Measurements from ENCODE around the gene USF1.

USF1 gene

GRCh38 chr1:161061419-161061818, 15.6 kb upstream of the USF1 start:
- no CpG with 5 or more reads among the region's 4 CpGs for WGBS, 2 donors (ENCODE audit: extremely low coverage in 2 of 2, insufficient read length in 2 of 2, insufficient replicate concordance in 1 of 2)
- no peak overlapping the region for H3K23ac ChIP-seq (ENCODE audit: low read depth, low read length, poor library complexity)
- no peaks in the 10 kb centered on the region for H3K79me1 ChIP-seq (ENCODE audit: low read depth, low read length)
- H3K4me3 ChIP-seq (ENCODE audit: low read length in 2 of 2): no peak overlapping the region
- H2BK120ac ChIP-seq (ENCODE audit: low read depth, low read length): no peak overlapping the region
- H4K91ac ChIP-seq (ENCODE audit: low read depth, low read length, poor library complexity): no peak overlapping the region
- DNase-seq (ENCODE audit: low spot score): no peak
- H2AFZ ChIP-seq (ENCODE audit: low read length): no peak overlapping the region
- H4K8ac ChIP-seq (ENCODE audit: low read depth, low read length): no peak overlapping the region
- peaks cover 0 to 2% of the 10 kb centered on the region in 2 donors for H3K9me3 ChIP-seq (replicated peaks in 1 of 2; ENCODE audit: control insufficient read depth in 2 of 2, insufficient read depth in 1 of 2, low read depth in 1 of 2, low read length in 2 of 2)
- no peak overlapping the region for H3K18ac ChIP-seq (ENCODE audit: low read length)
- H3K27ac ChIP-seq (replicated peaks; ENCODE audit: low read length): no peak overlapping the region
- no peaks in the 10 kb centered on the region for H3K4me1 ChIP-seq (ENCODE audit: control insufficient read depth in 2 of 2, insufficient read depth in 1 of 2, low read depth in 1 of 2, low read length in 2 of 2)
- no peak overlapping the region for H2BK5ac ChIP-seq (ENCODE audit: low read length)
- no peak overlapping the region for H3K4ac ChIP-seq (ENCODE audit: low read length)
- H3K4me2 ChIP-seq (ENCODE audit: insufficient read depth, low read length, poor library complexity, severe bottlenecking): no peak overlapping the region
- H3K9ac ChIP-seq (ENCODE audit: low read depth, low read length, poor library complexity): no peak overlapping the region
- H3K36me3 ChIP-seq (replicated peaks in 1 of 2; ENCODE audit: control insufficient read depth in 2 of 2, insufficient read depth in 2 of 2, low read length in 2 of 2): no peaks in the 10 kb centered on the region
- no peak overlapping the region for H3K14ac ChIP-seq (ENCODE audit: low read length)
- H2AK5ac ChIP-seq (ENCODE audit: low read depth, low read length): no peak overlapping the region
- H2BK15ac ChIP-seq (ENCODE audit: low read length): no peak overlapping the region
- peaks cover 0 to 20% (median 0%) of the 10 kb centered on the region in 3 experiments for H3K27me3 ChIP-seq (ENCODE audit: control insufficient read depth in 3 of 3, insufficient read depth in 3 of 3, low read depth in 1 of 3, low read length in 3 of 3)
- no peak overlapping the region for H2BK12ac ChIP-seq (ENCODE audit: low read length)

- peak overlapping the region; percentile 72 for H3K9ac ChIP-seq (ENCODE audit: low read depth, low read length, poor library complexity)
- no peak overlapping the region for H3K23ac ChIP-seq (ENCODE audit: low read depth, low read length, poor library complexity)
- no peak overlapping the region for H3K4me2 ChIP-seq (ENCODE audit: insufficient read depth, low read length, poor library complexity, severe bottlenecking)
- no peaks in the 10 kb centered on the region for H3K36me3 ChIP-seq (replicated peaks in 1 of 2; ENCODE audit: control insufficient read depth in 2 of 2, insufficient read depth in 2 of 2, low read length in 2 of 2)
- H2BK15ac ChIP-seq (ENCODE audit: low read length): no peak overlapping the region
- H3K27me3 ChIP-seq (ENCODE audit: control insufficient read depth in 3 of 3, insufficient read depth in 3 of 3, low read depth in 1 of 3, low read length in 3 of 3): peaks cover 0 to 10% (median under 1%) of the 10 kb centered on the region in 3 experiments
- no peak overlapping the region for H2AK5ac ChIP-seq (ENCODE audit: low read depth, low read length)
- H2BK5ac ChIP-seq (ENCODE audit: low read length): no peak overlapping the region
- H3K18ac ChIP-seq (ENCODE audit: low read length): no peak overlapping the region
- peaks cover 0 to 2% of the 10 kb centered on the region in 2 donors for H3K9me3 ChIP-seq (replicated peaks in 1 of 2; ENCODE audit: control insufficient read depth in 2 of 2, insufficient read depth in 1 of 2, low read depth in 1 of 2, low read length in 2 of 2)
- H2BK120ac ChIP-seq (ENCODE audit: low read depth, low read length): no peak overlapping the region
- no peaks in the 10 kb centered on the region for H3K79me1 ChIP-seq (ENCODE audit: low read depth, low read length)
- no CpG with 5 or more reads among the region's 6 CpGs for WGBS, 2 donors (ENCODE audit: extremely low coverage in 2 of 2, insufficient read length in 2 of 2, insufficient replicate concordance in 1 of 2)
- H2AFZ ChIP-seq (ENCODE audit: low read length): no peak overlapping the region
- DNase-seq (ENCODE audit: low spot score): no peak
- H3K4ac ChIP-seq (ENCODE audit: low read length): no peak overlapping the region
- H2BK12ac ChIP-seq (ENCODE audit: low read length): no peak overlapping the region
- no peak overlapping the region for H3K4me3 ChIP-seq (ENCODE audit: low read length in 2 of 2)
- no peak overlapping the region for H3K14ac ChIP-seq (ENCODE audit: low read length)
- no peak overlapping the region for H3K27ac ChIP-seq (replicated peaks; ENCODE audit: low read length)
- H3K4me1 ChIP-seq (ENCODE audit: control insufficient read depth in 2 of 2, insufficient read depth in 1 of 2, low read depth in 1 of 2, low read length in 2 of 2): no peaks in the 10 kb centered on the region
- H4K8ac ChIP-seq (ENCODE audit: low read depth, low read length): no peak overlapping the region
- no peak overlapping the region for H4K91ac ChIP-seq (ENCODE audit: low read depth, low read length, poor library complexity)
Observed at GRCh38 chr1:161059293-161059692, 13.5 kb upstream of the USF1 start.

GRCh38 chr1:161054805-161055204, 9.0 kb upstream of the USF1 start:
- H3K27ac ChIP-seq (replicated peaks; ENCODE audit: low read length): no peak overlapping the region
- H3K9ac ChIP-seq (ENCODE audit: low read depth, low read length, poor library complexity): no peak overlapping the region
- no peak overlapping the region for H4K8ac ChIP-seq (ENCODE audit: low read depth, low read length)
- H2AFZ ChIP-seq (ENCODE audit: low read length): no peak overlapping the region
- no peak overlapping the region for H2BK5ac ChIP-seq (ENCODE audit: low read length)
- H2BK15ac ChIP-seq (ENCODE audit: low read length): no peak overlapping the region
- H2BK120ac ChIP-seq (ENCODE audit: low read depth, low read length): no peak overlapping the region
- H2BK12ac ChIP-seq (ENCODE audit: low read length): no peak overlapping the region
- WGBS, 2 donors (ENCODE audit: extremely low coverage in 2 of 2, insufficient read length in 2 of 2, insufficient replicate concordance in 1 of 2): no CpG with 5 or more reads among the region's 7 CpGs
- no peak overlapping the region for H3K18ac ChIP-seq (ENCODE audit: low read length)
- peaks cover 0 to 2% (median 0%) of the 10 kb centered on the region in 3 experiments for H3K27me3 ChIP-seq (ENCODE audit: control insufficient read depth in 3 of 3, insufficient read depth in 3 of 3, low read depth in 1 of 3, low read length in 3 of 3)
- no peak for DNase-seq (ENCODE audit: low spot score)
- H3K14ac ChIP-seq (ENCODE audit: low read length): no peak overlapping the region
- H3K9me3 ChIP-seq (replicated peaks in 1 of 2; ENCODE audit: control insufficient read depth in 2 of 2, insufficient read depth in 1 of 2, low read depth in 1 of 2, low read length in 2 of 2): peaks cover under 1 to 2% of the 10 kb centered on the region in 2 donors
- H3K23ac ChIP-seq (ENCODE audit: low read depth, low read length, poor library complexity): no peak overlapping the region
- no peak overlapping the region for H2AK5ac ChIP-seq (ENCODE audit: low read depth, low read length)
- no peak overlapping the region for H3K4me2 ChIP-seq (ENCODE audit: insufficient read depth, low read length, poor library complexity, severe bottlenecking)
- no peaks in the 10 kb centered on the region for H3K79me1 ChIP-seq (ENCODE audit: low read depth, low read length)
- H3K4me1 ChIP-seq (ENCODE audit: control insufficient read depth in 2 of 2, insufficient read depth in 1 of 2, low read depth in 1 of 2, low read length in 2 of 2): no peaks in the 10 kb centered on the region
- no peak overlapping the region for H4K91ac ChIP-seq (ENCODE audit: low read depth, low read length, poor library complexity)
- no peak overlapping the region for H3K4me3 ChIP-seq (ENCODE audit: low read length in 2 of 2)
- no peak overlapping the region for H3K4ac ChIP-seq (ENCODE audit: low read length)
- no peaks in the 10 kb centered on the region for H3K36me3 ChIP-seq (replicated peaks in 1 of 2; ENCODE audit: control insufficient read depth in 2 of 2, insufficient read depth in 2 of 2, low read length in 2 of 2)

GRCh38 chr1:161054232-161054631, 8.5 kb upstream of the USF1 start:
- Histone ChIP-seq H2BK120ac (ENCODE audit: low read depth, low read length) (no peak overlapping the region), H3K14ac (ENCODE audit: low read length) (no peak overlapping the region), H3K23ac (ENCODE audit: low read depth, low read length, poor library complexity) (no peak overlapping the region), H4K8ac (ENCODE audit: low read depth, low read length) (no peak overlapping the region), H3K27ac (replicated peaks; ENCODE audit: low read length) (no peak overlapping the region), H3K4me1 (ENCODE audit: control insufficient read depth in 2 of 2, insufficient read depth in 1 of 2, low read depth in 1 of 2, low read length in 2 of 2) (no peaks in the 10 kb centered on the region), H3K9me3 (replicated peaks in 1 of 2; ENCODE audit: control insufficient read depth in 2 of 2, insufficient read depth in 1 of 2, low read depth in 1 of 2, low read length in 2 of 2) (peaks cover 2 to 6% of the 10 kb centered on the region in 2 donors), H2AK5ac (ENCODE audit: low read depth, low read length) (peak overlapping the region; percentile 40), H3K27me3 (ENCODE audit: control insufficient read depth in 3 of 3, insufficient read depth in 3 of 3, low read depth in 1 of 3, low read length in 3 of 3) (peaks cover 0 to 2% (median 0%) of the 10 kb centered on the region in 3 experiments), H4K91ac (ENCODE audit: low read depth, low read length, poor library complexity) (no peak overlapping the region), H2BK15ac (ENCODE audit: low read length) (peak overlapping the region; percentile 15), H3K4me2 (ENCODE audit: insufficient read depth, low read length, poor library complexity, severe bottlenecking) (no peak overlapping the region), H3K18ac (ENCODE audit: low read length) (peak overlapping the region; percentile 19), H3K36me3 (replicated peaks in 1 of 2; ENCODE audit: control insufficient read depth in 2 of 2, insufficient read depth in 2 of 2, low read length in 2 of 2) (no peaks in the 10 kb centered on the region), H3K4me3 (ENCODE audit: low read length in 2 of 2) (no peak overlapping the region), H3K9ac (ENCODE audit: low read depth, low read length, poor library complexity) (no peak overlapping the region), H3K79me1 (ENCODE audit: low read depth, low read length) (no peaks in the 10 kb centered on the region), H2AFZ (ENCODE audit: low read length) (no peak overlapping the region), H2BK5ac (ENCODE audit: low read length) (no peak overlapping the region), H2BK12ac (ENCODE audit: low read length) (no peak overlapping the region), H3K4ac (ENCODE audit: low read length) (no peak overlapping the region)
- no peak for DNase-seq (ENCODE audit: low spot score)
- no CpG with 5 or more reads among the region's 4 CpGs for WGBS, 2 donors (ENCODE audit: extremely low coverage in 2 of 2, insufficient read length in 2 of 2, insufficient replicate concordance in 1 of 2)

Measured in neuronal stem cell (in vitro differentiated cells).